ENCODE results near the gene REXO4.
"Not testable (repeated sequence)": the region's sequence is repeated elsewhere in the genome, so short reads cannot be mapped to it uniquely, and the experiment has no call there.

The REXO4 gene

GRCh38 chr9:133397895-133398294, 19.9 kb downstream of the REXO4 start:
- Histone ChIP-seq H3K79me2 (ENCODE audit: control insufficient read depth, insufficient read depth, low read length, unreplicated experiment) (no peaks in the 10 kb centered on the region), H3K4me1 (ENCODE audit: control insufficient read depth, insufficient read depth, low read length, unreplicated experiment) (no peaks in the 10 kb centered on the region), H2AFZ (ENCODE audit: low read length, unreplicated experiment) (no peak overlapping the region), H3K27me3 (ENCODE audit: insufficient read depth, low read length) (peaks cover 24% of the 10 kb centered on the region), H3K27ac (ENCODE audit: low read depth, low read length) (no peak overlapping the region), H3K4me3 (ENCODE audit: low read depth, low read length) (no peak overlapping the region), H3K36me3 (ENCODE audit: insufficient read depth, low read length) (no peaks in the 10 kb centered on the region)

GRCh38 chr9:133397370-133397769, 20.4 kb downstream of the REXO4 start:
- Histone ChIP-seq H2AFZ (ENCODE audit: low read length, unreplicated experiment) (no peak overlapping the region), H3K36me3 (ENCODE audit: insufficient read depth, low read length) (no peaks in the 10 kb centered on the region), H3K4me3 (ENCODE audit: low read depth, low read length) (no peak overlapping the region), H3K27ac (ENCODE audit: low read depth, low read length) (no peak overlapping the region), H3K27me3 (ENCODE audit: insufficient read depth, low read length) (peaks cover 24% of the 10 kb centered on the region), H3K79me2 (ENCODE audit: control insufficient read depth, insufficient read depth, low read length, unreplicated experiment) (no peaks in the 10 kb centered on the region), H3K4me1 (ENCODE audit: control insufficient read depth, insufficient read depth, low read length, unreplicated experiment) (no peaks in the 10 kb centered on the region)

- H3K27me3 ChIP-seq (ENCODE audit: insufficient read depth, low read length): peaks cover 24% of the 10 kb centered on the region
- H3K4me3 ChIP-seq (ENCODE audit: low read depth, low read length): no peak overlapping the region
- no peak overlapping the region for H2AFZ ChIP-seq (ENCODE audit: low read length, unreplicated experiment)
- no peak overlapping the region for H3K27ac ChIP-seq (ENCODE audit: low read depth, low read length)
- no peaks in the 10 kb centered on the region for H3K4me1 ChIP-seq (ENCODE audit: control insufficient read depth, insufficient read depth, low read length, unreplicated experiment)
- H3K79me2 ChIP-seq (ENCODE audit: control insufficient read depth, insufficient read depth, low read length, unreplicated experiment): no peaks in the 10 kb centered on the region
- no peaks in the 10 kb centered on the region for H3K36me3 ChIP-seq (ENCODE audit: insufficient read depth, low read length)
These were observed 20.9 kb downstream of the REXO4 start for GRCh38 chr9:133396952-133397351.

- Histone ChIP-seq H3K27ac (ENCODE audit: low read depth, low read length) (no peak overlapping the region), H3K4me3 (ENCODE audit: low read depth, low read length) (no peak overlapping the region), H2AFZ (ENCODE audit: low read length, unreplicated experiment) (no peak overlapping the region), H3K79me2 (ENCODE audit: control insufficient read depth, insufficient read depth, low read length, unreplicated experiment) (no peaks in the 10 kb centered on the region), H3K27me3 (ENCODE audit: insufficient read depth, low read length) (peaks cover 24% of the 10 kb centered on the region), H3K4me1 (ENCODE audit: control insufficient read depth, insufficient read depth, low read length, unreplicated experiment) (no peaks in the 10 kb centered on the region), H3K36me3 (ENCODE audit: insufficient read depth, low read length) (no peaks in the 10 kb centered on the region)
These were observed 23.0 kb downstream of the REXO4 start for GRCh38 chr9:133394687-133395271.

DNA sequence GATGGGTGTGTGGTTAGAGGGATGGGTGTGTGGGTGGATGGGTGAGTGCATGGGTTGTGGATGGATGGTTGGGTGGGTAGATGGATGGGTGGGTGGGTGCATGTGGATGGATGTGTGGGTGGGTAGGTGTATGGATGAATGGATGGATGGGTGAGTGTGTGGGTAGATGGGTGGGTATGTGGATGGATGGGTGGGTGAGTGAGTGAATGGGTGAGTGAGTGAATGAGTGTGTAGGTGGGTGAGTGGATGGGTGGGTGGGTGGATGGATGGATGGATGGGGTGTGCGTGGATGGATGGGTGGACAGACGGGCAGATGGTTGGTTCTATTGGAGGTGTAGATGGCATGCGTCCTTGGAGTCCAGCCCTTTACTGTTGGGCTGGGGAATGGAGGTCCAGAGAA, 24.4 kb downstream of the REXO4 start:
- Histone ChIP-seq H3K36me3 (ENCODE audit: insufficient read depth, low read length) (no peaks in the 10 kb centered on the region), H3K4me3 (ENCODE audit: low read depth, low read length) (no peak overlapping the region), H2AFZ (ENCODE audit: low read length, unreplicated experiment) (no peak overlapping the region), H3K79me2 (ENCODE audit: control insufficient read depth, insufficient read depth, low read length, unreplicated experiment) (no peaks in the 10 kb centered on the region), H3K27ac (ENCODE audit: low read depth, low read length) (no peak overlapping the region), H3K27me3 (ENCODE audit: insufficient read depth, low read length) (peaks cover 24% of the 10 kb centered on the region), H3K4me1 (ENCODE audit: control insufficient read depth, insufficient read depth, low read length, unreplicated experiment) (no peaks in the 10 kb centered on the region)

DNA sequence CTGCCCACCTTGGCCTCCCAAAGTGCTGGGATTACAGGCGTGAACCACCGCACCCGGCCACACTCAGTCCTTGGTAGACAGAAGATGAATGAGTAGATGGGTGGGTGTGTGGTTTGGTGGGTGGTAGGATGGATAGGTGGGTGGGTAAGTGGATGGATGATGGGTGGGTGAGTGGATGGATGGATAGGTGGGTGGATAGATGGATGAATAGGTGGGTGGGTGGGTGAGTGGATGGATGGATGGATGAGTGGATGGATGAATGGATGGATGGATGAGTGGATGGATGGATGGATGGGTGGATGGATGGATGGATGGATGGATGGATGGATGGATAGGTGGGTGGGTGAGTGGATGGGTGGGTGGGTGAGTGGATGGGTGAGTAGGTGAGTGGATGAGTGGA, 25.5 kb downstream of the REXO4 start:
- H3K27me3 ChIP-seq (ENCODE audit: insufficient read depth, low read length): peaks cover 24% of the 10 kb centered on the region
- not testable (repeated sequence) for H3K79me2 ChIP-seq (ENCODE audit: control insufficient read depth, insufficient read depth, low read length, unreplicated experiment); H3K4me3 ChIP-seq (ENCODE audit: low read depth, low read length); H3K27ac ChIP-seq (ENCODE audit: low read depth, low read length); H3K4me1 ChIP-seq (ENCODE audit: control insufficient read depth, insufficient read depth, low read length, unreplicated experiment); H2AFZ ChIP-seq (ENCODE audit: low read length, unreplicated experiment); H3K36me3 ChIP-seq (ENCODE audit: insufficient read depth, low read length)

DNA sequence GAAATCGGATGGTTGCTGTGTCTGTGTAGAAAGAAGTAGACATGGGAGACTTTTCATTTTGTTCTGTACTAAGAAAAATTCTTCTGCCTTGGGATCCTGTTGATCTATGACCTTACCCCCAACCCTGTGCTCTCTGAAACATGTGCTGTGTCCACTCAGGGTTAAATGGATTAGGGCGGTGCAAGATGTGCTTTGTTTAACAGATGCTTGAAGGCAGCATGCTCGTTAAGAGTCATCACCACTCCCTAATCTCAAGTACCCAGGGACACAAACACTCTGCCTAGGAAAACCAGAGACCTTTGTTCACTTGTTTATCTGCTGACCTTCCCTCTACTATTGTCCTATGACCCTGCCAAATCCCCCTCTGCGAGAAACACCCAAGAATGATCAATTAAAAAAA, 26.4 kb downstream of the REXO4 start:
- not testable (repeated sequence) for H3K27ac ChIP-seq (ENCODE audit: low read depth, low read length); H2AFZ ChIP-seq (ENCODE audit: low read length, unreplicated experiment); H3K4me3 ChIP-seq (ENCODE audit: low read depth, low read length); H3K36me3 ChIP-seq (ENCODE audit: insufficient read depth, low read length); H3K4me1 ChIP-seq (ENCODE audit: control insufficient read depth, insufficient read depth, low read length, unreplicated experiment); H3K79me2 ChIP-seq (ENCODE audit: control insufficient read depth, insufficient read depth, low read length, unreplicated experiment)
- peaks cover 24% of the 10 kb centered on the region for H3K27me3 ChIP-seq (ENCODE audit: insufficient read depth, low read length)

GRCh38 chr9:133390713-133391112, 27.1 kb downstream of the REXO4 start:
- Histone ChIP-seq H3K27ac (ENCODE audit: low read depth, low read length) (no peak overlapping the region), H3K27me3 (ENCODE audit: insufficient read depth, low read length) (peaks cover 21% of the 10 kb centered on the region), H3K36me3 (ENCODE audit: insufficient read depth, low read length) (no peaks in the 10 kb centered on the region), H3K79me2 (ENCODE audit: control insufficient read depth, insufficient read depth, low read length, unreplicated experiment) (no peaks in the 10 kb centered on the region), H3K4me3 (ENCODE audit: low read depth, low read length) (no peak overlapping the region), H2AFZ (ENCODE audit: low read length, unreplicated experiment) (no peak overlapping the region), H3K4me1 (ENCODE audit: control insufficient read depth, insufficient read depth, low read length, unreplicated experiment) (no peaks in the 10 kb centered on the region)

GRCh38 chr9:133389562-133389961, 28.2 kb downstream of the REXO4 start:
- Histone ChIP-seq H3K4me1 (ENCODE audit: control insufficient read depth, insufficient read depth, low read length, unreplicated experiment) (no peaks in the 10 kb centered on the region), H3K27ac (ENCODE audit: low read depth, low read length) (no peak overlapping the region), H3K36me3 (ENCODE audit: insufficient read depth, low read length) (no peaks in the 10 kb centered on the region), H3K4me3 (ENCODE audit: low read depth, low read length) (no peak overlapping the region), H3K79me2 (ENCODE audit: control insufficient read depth, insufficient read depth, low read length, unreplicated experiment) (no peaks in the 10 kb centered on the region), H2AFZ (ENCODE audit: low read length, unreplicated experiment) (no peak overlapping the region), H3K27me3 (ENCODE audit: insufficient read depth, low read length) (peaks cover 10% of the 10 kb centered on the region)

DNA sequence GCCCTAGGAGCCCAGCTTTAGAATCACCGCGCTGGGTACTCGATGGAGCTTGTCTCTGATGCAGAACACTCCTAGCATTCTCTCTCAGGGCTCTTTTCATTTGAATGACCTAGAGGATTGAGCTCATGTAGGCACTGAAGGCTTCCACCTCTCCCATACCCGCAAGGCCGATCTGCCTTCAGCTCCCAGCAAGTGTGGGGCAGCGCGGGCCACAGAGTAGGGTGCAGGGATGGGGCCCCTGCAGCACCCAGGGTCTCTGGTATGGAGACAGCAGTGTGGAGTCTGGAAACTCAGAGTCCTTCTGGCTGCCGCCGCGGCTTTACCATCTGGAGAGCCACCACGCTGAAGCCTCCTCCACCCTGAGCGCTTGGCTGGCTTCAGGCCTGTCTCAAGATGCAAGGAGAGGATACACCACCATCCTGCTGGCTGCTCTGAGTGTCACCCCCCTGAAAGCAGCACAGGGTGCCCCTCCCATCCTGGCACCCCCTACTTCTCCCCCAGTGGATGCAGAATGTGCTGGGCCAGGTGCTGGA, 28.7 kb downstream of the REXO4 start:
- Histone ChIP-seq H3K27me3 (ENCODE audit: insufficient read depth, low read length) (peaks cover 5% of the 10 kb centered on the region), H3K4me1 (ENCODE audit: control insufficient read depth, insufficient read depth, low read length, unreplicated experiment) (no peaks in the 10 kb centered on the region), H2AFZ (ENCODE audit: low read length, unreplicated experiment) (no peak overlapping the region), H3K27ac (ENCODE audit: low read depth, low read length) (no peak overlapping the region), H3K36me3 (ENCODE audit: insufficient read depth, low read length) (no peaks in the 10 kb centered on the region), H3K4me3 (ENCODE audit: low read depth, low read length) (no peak overlapping the region), H3K79me2 (ENCODE audit: control insufficient read depth, insufficient read depth, low read length, unreplicated experiment) (no peaks in the 10 kb centered on the region)

DNA sequence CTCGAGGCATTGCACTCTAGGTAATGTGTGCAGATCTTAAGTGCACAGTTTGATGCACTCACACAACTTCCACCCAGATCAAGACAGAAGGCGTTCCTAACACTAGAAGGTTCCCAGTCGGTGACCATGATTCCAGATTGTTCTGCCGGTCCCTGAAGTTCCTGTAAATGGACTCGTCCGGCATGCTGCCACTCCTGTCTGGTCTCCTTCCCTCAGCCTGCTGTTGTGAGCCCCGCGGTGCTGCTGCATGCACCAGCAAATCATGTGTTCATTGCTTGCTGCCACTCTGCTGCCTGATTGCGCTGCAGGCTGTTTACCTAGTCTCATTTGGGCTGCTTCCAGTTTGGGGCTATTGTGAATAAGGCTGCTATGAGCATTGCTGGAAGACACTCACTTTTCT, 30.1 kb downstream of the REXO4 start:
- Histone ChIP-seq H3K27ac (ENCODE audit: low read depth, low read length) (no peak overlapping the region), H3K4me3 (ENCODE audit: low read depth, low read length) (no peak overlapping the region), H3K4me1 (ENCODE audit: control insufficient read depth, insufficient read depth, low read length, unreplicated experiment) (no peaks in the 10 kb centered on the region), H3K27me3 (ENCODE audit: insufficient read depth, low read length) (no peaks in the 10 kb centered on the region), H3K36me3 (ENCODE audit: insufficient read depth, low read length) (no peaks in the 10 kb centered on the region), H3K79me2 (ENCODE audit: control insufficient read depth, insufficient read depth, low read length, unreplicated experiment) (no peaks in the 10 kb centered on the region), H2AFZ (ENCODE audit: low read length, unreplicated experiment) (no peak overlapping the region)
